HepG2 (cell line): ENCODE results near the gene SEMA3B. TPM values are rescaled to one million over a fixed set of nuclear protein-coding genes. Genes with fewer than 3 reads are reported as not detected.
A peak's percentile ranks its signal among the peaks of the same experiment; 100 is the strongest.

ENCODE experiments used
- AHR ChIP-seq: IDR thresholded peaks from 2 replicates; pipeline ENCODE4 v1.6.1; 2018; ENCODE audit warnings: missing genetic modification reagents, missing compliant biosample characterization
- CC2D1A ChIP-seq: sonication (generic); formaldehyde crosslinking; IDR thresholded peaks from 2 replicates; pipeline ENCODE4 v1.8.1; 2023; ENCODE audit warnings: mild to moderate bottlenecking, missing genetic modification reagents
- HNRNPL ChIP-seq: fragments of 200-400 bp; formaldehyde crosslinking; IDR thresholded peaks from 2 replicates; pipeline ENCODE4 v1.6.1; 2017; ENCODE audit warnings: mild to moderate bottlenecking, low read depth, low read length
- LCORL ChIP-seq, 2 experiments: fragments of 450-650 bp in 1 of 2; sonication (generic) in 1 of 2; formaldehyde crosslinking in 1 of 2; IDR thresholded peaks; 2 replicates each; pipeline versions ENCODE4 v1.5.0 to v1.6.1; 2017 to 2020; ENCODE audit warnings: antibody characterized with exemption in 1 of 2, missing genetic modification reagents in 1 of 2
- NAIF1 ChIP-seq: sonication (generic); formaldehyde crosslinking; IDR thresholded peaks from 2 replicates; pipeline ENCODE4 v1.5.0; 2020; ENCODE audit warnings: mild to moderate bottlenecking, missing genetic modification reagents, borderline replicate concordance
- SIX1 ChIP-seq: sonication (generic); formaldehyde crosslinking; IDR thresholded peaks from 2 replicates; pipeline ENCODE4 v1.4.0; 2020; ENCODE audit warnings: missing genetic modification reagents, borderline replicate concordance
- WIZ ChIP-seq: sonication (generic); formaldehyde crosslinking; IDR thresholded peaks from 2 replicates; pipeline ENCODE4 v1.5.1; 2020; ENCODE audit warnings: mild to moderate bottlenecking, missing genetic modification reagents
- YY1 ChIP-seq: IDR thresholded peaks from 2 replicates; pipeline ENCODE4 v1.6.1; 2011; ENCODE audit warnings: low read length, low read depth, moderate library complexity, mild to moderate bottlenecking; ENCODE audit not compliant: insufficient read depth, insufficient replicate concordance
- ZNF772 ChIP-seq: sonication (generic); formaldehyde crosslinking; IDR thresholded peaks from 2 replicates; pipeline ENCODE4 v1.5.0; 2020; ENCODE audit warnings: mild to moderate bottlenecking, missing genetic modification reagents
- ZNF792 ChIP-seq: IDR thresholded peaks from 2 replicates; pipeline ENCODE4 v1.6.1; 2016
- ZSCAN31 ChIP-seq: sonication (generic); formaldehyde crosslinking; IDR thresholded peaks from 2 replicates; pipeline ENCODE4 v1.5.0; 2020; ENCODE audit warnings: low read depth, mild to moderate bottlenecking, missing genetic modification reagents
- polyA plus RNA-seq, 8 experiments: library from polyadenylated mRNA; depleted of rRNA in 3 of 8; stranded (reverse) in 7 of 8; unstranded in 1 of 8; fragments of >200 nt; fragmentation: Illumina TruSeq in 4 of 8; extraction: Trizol in 4 of 8; gene quantifications; 2 replicates each; pipeline versions ENCODE4 v1.2.1 to v1.2.3, GENCODE V29; 2011 to 2016; ENCODE audit warnings: low read depth in 4 of 8, missing spikeins in 1 of 8, mixed read lengths in 1 of 8; ENCODE audit not compliant: insufficient read depth in 1 of 8
- total RNA-seq, 5 experiments: library from RNA; depleted of rRNA; stranded (reverse); fragments of >200 nt; fragmentation: Illumina TruSeq; extraction: Trizol; gene quantifications; 2 replicates each; pipeline ENCODE4 v1.2.3, GENCODE V29; 2016; ENCODE audit warnings: low read depth in 1 of 5
- TF ChIP-seq, protein P1 (sequence below): sonication (generic); formaldehyde crosslinking; IDR thresholded peaks from 2 replicates; pipeline ENCODE4 v1.5.0; 2020; ENCODE audit warnings: missing genetic modification reagents
- TF ChIP-seq, protein P2 (sequence below): sonication (generic); formaldehyde crosslinking; IDR thresholded peaks from 2 replicates; pipeline ENCODE4 v1.4.0; 2020; ENCODE audit warnings: missing genetic modification reagents
- TF ChIP-seq, protein P3 (sequence below): sonication (generic); formaldehyde crosslinking; IDR thresholded peaks from 2 replicates; pipeline ENCODE4 v1.5.1; 2020; ENCODE audit warnings: missing genetic modification reagents, mild to moderate bottlenecking, borderline replicate concordance
- TF ChIP-seq, protein P4 (sequence below), 2 experiments: IDR thresholded peaks; 2 replicates each; pipeline ENCODE4 v1.6.1; 2011 to 2012; ENCODE audit warnings: low read length in 2 of 2, borderline replicate concordance in 1 of 2, low read depth in 1 of 2, mild to moderate bottlenecking in 1 of 2, moderate library complexity in 1 of 2
- TF ChIP-seq, protein P5 (sequence below): sonication (generic); formaldehyde crosslinking; IDR thresholded peaks from 2 replicates; pipeline ENCODE4 v1.8.0; 2023; ENCODE audit warnings: mild to moderate bottlenecking, missing genetic modification reagents
- TF ChIP-seq, protein P6 (sequence below): sonication (generic); formaldehyde crosslinking; IDR thresholded peaks from 2 replicates; pipeline ENCODE4 v1.4.0; 2020; ENCODE audit warnings: missing genetic modification reagents

SEMA3B gene
- total and polyA plus RNA-seq, 2 of the 13 experiments (the other 11 are each of a cell fraction or from before 2014, with no cell fraction given), result 93.2 to 158 TPM

DNA sequence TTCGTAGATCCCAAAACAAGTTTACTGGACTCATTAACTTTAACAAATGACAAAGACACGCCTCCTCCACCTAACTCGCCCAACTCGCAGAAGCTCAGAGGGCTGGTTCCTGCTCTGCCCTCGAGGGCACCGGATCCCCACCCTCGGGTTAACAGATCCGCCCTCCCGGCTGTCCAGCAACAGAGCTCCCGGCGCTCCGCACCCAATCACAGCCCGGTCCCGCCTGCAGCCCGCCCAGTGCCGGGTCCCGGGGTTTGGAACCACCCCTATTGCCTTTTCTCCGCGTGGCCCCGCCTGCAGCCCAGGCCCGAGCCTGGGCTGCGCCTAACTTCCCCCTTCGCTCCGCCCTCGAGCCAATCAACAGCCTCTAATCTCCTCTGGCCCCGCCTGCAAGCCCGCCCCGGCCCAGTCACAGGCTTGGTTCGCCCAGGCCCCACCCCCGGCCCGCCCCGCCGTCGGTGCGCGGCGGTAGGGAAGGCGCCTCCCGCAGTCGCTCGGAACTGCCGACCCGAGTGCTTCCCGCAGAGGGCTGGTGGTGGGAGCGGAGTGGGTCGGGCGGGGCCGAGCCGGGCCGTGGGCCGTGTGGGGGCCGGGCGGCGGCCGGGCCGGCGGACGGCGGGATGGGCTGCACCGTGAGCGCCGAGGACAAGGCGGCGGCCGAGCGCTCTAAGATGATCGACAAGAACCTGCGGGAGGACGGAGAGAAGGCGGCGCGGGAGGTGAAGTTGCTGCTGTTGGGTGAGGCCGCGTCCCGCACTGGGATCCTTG is 33.0 kb upstream of the SEMA3B start, which contains the start of gene GNAI2 (continued):
- no peak for TF ChIP-seq SIX1 (CRISPR knock-in tag)
- TF ChIP-seq, protein P1, sequence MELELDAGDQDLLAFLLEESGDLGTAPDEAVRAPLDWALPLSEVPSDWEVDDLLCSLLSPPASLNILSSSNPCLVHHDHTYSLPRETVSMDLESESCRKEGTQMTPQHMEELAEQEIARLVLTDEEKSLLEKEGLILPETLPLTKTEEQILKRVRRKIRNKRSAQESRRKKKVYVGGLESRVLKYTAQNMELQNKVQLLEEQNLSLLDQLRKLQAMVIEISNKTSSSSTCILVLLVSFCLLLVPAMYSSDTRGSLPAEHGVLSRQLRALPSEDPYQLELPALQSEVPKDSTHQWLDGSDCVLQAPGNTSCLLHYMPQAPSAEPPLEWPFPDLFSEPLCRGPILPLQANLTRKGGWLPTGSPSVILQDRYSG, result 0 out of 2 replicates have a peak, but pooled peaks have one; percentile 37
- TF ChIP-seq ZNF792, result no peak
- no peak for TF ChIP-seq NAIF1
- TF ChIP-seq ZNF772 (CRISPR knock-in tag), result no peak; the same call in 1 of the 2 replicates
- TF ChIP-seq, protein P2, sequence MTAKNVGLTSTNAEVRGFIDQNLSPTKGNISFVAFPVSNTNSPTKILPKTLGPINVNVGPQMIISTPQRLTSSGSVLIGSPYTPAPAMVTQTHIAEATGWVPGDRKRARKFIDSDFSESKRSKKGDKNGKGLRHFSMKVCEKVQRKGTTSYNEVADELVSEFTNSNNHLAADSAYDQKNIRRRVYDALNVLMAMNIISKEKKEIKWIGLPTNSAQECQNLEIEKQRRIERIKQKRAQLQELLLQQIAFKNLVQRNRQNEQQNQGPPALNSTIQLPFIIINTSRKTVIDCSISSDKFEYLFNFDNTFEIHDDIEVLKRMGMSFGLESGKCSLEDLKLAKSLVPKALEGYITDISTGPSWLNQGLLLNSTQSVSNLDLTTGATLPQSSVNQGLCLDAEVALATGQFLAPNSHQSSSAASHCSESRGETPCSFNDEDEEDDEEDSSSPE (CRISPR knock-in tag), result peak; percentile 28; the same call in 1 of the 2 replicates
- TF ChIP-seq, protein P3, sequence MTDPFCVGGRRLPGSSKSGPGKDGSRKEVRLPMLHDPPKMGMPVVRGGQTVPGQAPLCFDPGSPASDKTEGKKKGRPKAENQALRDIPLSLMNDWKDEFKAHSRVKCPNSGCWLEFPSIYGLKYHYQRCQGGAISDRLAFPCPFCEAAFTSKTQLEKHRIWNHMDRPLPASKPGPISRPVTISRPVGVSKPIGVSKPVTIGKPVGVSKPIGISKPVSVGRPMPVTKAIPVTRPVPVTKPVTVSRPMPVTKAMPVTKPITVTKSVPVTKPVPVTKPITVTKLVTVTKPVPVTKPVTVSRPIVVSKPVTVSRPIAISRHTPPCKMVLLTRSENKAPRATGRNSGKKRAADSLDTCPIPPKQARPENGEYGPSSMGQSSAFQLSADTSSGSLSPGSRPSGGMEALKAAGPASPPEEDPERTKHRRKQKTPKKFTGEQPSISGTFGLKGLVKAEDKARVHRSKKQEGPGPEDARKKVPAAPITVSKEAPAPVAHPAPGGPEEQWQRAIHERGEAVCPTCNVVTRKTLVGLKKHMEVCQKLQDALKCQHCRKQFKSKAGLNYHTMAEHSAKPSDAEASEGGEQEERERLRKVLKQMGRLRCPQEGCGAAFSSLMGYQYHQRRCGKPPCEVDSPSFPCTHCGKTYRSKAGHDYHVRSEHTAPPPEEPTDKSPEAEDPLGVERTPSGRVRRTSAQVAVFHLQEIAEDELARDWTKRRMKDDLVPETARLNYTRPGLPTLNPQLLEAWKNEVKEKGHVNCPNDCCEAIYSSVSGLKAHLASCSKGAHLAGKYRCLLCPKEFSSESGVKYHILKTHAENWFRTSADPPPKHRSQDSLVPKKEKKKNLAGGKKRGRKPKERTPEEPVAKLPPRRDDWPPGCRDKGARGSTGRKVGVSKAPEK (CRISPR knock-in tag), result no peak
- TF ChIP-seq ZSCAN31 (CRISPR knock-in tag), result peak; percentile 63; the same call in 1 of the 2 replicates
- TF ChIP-seq, protein P4, sequence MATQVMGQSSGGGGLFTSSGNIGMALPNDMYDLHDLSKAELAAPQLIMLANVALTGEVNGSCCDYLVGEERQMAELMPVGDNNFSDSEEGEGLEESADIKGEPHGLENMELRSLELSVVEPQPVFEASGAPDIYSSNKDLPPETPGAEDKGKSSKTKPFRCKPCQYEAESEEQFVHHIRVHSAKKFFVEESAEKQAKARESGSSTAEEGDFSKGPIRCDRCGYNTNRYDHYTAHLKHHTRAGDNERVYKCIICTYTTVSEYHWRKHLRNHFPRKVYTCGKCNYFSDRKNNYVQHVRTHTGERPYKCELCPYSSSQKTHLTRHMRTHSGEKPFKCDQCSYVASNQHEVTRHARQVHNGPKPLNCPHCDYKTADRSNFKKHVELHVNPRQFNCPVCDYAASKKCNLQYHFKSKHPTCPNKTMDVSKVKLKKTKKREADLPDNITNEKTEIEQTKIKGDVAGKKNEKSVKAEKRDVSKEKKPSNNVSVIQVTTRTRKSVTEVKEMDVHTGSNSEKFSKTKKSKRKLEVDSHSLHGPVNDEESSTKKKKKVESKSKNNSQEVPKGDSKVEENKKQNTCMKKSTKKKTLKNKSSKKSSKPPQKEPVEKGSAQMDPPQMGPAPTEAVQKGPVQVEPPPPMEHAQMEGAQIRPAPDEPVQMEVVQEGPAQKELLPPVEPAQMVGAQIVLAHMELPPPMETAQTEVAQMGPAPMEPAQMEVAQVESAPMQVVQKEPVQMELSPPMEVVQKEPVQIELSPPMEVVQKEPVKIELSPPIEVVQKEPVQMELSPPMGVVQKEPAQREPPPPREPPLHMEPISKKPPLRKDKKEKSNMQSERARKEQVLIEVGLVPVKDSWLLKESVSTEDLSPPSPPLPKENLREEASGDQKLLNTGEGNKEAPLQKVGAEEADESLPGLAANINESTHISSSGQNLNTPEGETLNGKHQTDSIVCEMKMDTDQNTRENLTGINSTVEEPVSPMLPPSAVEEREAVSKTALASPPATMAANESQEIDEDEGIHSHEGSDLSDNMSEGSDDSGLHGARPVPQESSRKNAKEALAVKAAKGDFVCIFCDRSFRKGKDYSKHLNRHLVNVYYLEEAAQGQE (IDR thresholded peaks at IDR 0.05; ENCODE audit: borderline replicate concordance in 1 of 2, low read depth in 1 of 2, low read length in 2 of 2), result peak in 1 of 2 experiments; percentile 71; a peak in 1 of 4 replicates
- no peak for TF ChIP-seq LCORL (IDR thresholded peaks at IDR 0.05)
- TF ChIP-seq LCORL (CRISPR knock-in tag; IDR thresholded peaks at IDR 0.05), result 0 out of 2 replicates have a peak, but pooled peaks have one; percentile 46
- TF ChIP-seq, protein P5, sequence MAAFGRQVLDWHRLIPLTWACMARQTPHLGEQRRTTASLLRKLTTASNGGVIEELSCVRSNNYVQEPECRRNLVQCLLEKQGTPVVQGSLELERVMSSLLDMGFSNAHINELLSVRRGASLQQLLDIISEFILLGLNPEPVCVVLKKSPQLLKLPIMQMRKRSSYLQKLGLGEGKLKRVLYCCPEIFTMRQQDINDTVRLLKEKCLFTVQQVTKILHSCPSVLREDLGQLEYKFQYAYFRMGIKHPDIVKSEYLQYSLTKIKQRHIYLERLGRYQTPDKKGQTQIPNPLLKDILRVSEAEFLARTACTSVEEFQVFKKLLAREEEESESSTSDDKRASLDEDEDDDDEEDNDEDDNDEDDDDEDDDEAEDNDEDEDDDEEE (CRISPR knock-in tag), result no peak
- TF ChIP-seq, protein P6, sequence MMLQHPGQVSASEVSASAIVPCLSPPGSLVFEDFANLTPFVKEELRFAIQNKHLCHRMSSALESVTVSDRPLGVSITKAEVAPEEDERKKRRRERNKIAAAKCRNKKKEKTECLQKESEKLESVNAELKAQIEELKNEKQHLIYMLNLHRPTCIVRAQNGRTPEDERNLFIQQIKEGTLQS (CRISPR knock-in tag), result no peak
- no peak for TF ChIP-seq WIZ (CRISPR knock-in tag)
- TF ChIP-seq CC2D1A (CRISPR knock-in tag), result no peak
- TF ChIP-seq AHR (CRISPR knock-in tag), result no peak
- 0 out of 2 replicates have a peak, but pooled peaks have one; percentile 71 for TF ChIP-seq HNRNPL
- no peak for TF ChIP-seq YY1
